Choroid plexus epithelial cell (primary cell): ENCODE results near the gene ATAD2B.

Source experiments
- DNase-seq: peaks from one replicate; pipeline ENCODE4 v3.0.0-alpha.2; 2010; ENCODE audit warnings: low read depth
- H3K4me3 ChIP-seq: 2 replicates; pipeline ENCODE4 v1.5.1; 2011; ENCODE audit warnings: low read depth, mild to moderate bottlenecking, control low read depth, low read length, moderate library complexity
- TF ChIP-seq, protein P1 (sequence below): conservative IDR thresholded peaks from 2 replicates; pipeline ENCODE4 v1.5.1; 2011; ENCODE audit warnings: low read depth, mild to moderate bottlenecking, control low read depth, inconsistent platforms, low read length, moderate library complexity

The ATAD2B gene

GRCh38 chr2:23827287-23827686 lies 99.6 kb downstream of the ATAD2B start:
- TF ChIP-seq, protein P1, sequence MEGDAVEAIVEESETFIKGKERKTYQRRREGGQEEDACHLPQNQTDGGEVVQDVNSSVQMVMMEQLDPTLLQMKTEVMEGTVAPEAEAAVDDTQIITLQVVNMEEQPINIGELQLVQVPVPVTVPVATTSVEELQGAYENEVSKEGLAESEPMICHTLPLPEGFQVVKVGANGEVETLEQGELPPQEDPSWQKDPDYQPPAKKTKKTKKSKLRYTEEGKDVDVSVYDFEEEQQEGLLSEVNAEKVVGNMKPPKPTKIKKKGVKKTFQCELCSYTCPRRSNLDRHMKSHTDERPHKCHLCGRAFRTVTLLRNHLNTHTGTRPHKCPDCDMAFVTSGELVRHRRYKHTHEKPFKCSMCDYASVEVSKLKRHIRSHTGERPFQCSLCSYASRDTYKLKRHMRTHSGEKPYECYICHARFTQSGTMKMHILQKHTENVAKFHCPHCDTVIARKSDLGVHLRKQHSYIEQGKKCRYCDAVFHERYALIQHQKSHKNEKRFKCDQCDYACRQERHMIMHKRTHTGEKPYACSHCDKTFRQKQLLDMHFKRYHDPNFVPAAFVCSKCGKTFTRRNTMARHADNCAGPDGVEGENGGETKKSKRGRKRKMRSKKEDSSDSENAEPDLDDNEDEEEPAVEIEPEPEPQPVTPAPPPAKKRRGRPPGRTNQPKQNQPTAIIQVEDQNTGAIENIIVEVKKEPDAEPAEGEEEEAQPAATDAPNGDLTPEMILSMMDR = no peak
- H3K4me3 ChIP-seq = no peak overlapping the region
- no peak for DNase-seq

- TF ChIP-seq, protein P1 = no peak
- H3K4me3 ChIP-seq = no peak overlapping the region
- DNase-seq = no peak
Measured at GRCh38 chr2:23826771-23827170, 100.2 kb downstream of the ATAD2B start.

GRCh38 chr2:23826040-23826439 lies 100.9 kb downstream of the ATAD2B start:
- no peak overlapping the region for H3K4me3 ChIP-seq
- DNase-seq = no peak
- TF ChIP-seq, protein P1 = no peak

DNA sequence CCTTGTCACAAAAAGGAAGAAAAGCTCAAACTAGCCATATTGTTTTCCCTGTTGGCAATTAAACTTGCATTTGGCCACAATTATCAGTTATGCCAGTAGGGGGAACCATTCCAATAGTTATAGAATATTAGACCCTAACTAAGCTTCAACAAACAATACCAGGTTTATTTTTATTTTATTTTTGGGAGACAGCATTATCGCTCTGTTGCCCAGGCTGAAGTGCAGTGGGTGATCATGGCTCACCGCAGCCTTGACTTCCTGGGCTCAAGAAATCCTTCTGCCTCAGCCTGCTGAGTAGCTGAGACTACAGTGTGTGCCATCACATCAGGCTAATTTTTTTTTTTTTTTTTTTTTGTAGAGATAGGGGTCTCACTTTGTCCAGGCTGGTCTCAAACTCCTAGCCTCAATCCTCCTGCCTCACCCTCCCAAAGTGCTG lies 102.1 kb downstream of the ATAD2B start:
- no peak overlapping the region for H3K4me3 ChIP-seq
- DNase-seq = peak; percentile 78
- TF ChIP-seq, protein P1 = peak; percentile 68

DNA sequence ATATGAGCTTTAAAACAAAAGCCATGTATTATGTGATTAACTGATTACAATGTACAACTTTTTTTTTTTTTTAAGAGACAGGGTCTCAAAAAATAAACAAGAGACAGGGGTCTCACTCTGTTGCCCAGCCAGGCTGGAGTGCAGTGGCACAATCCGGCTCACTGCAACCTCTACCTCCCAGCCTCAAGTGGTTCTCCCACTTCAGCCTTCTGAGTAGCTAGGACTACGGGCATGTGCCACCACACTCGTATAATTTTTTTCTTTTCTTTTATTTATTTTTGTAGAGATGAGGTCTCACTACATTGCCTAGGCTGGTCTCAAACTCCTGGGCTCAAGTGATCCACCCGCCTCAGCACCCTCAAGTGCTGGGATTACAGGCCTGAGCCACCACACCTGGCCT lies 103.1 kb downstream of the ATAD2B start:
- no peak overlapping the region for H3K4me3 ChIP-seq
- no peak for DNase-seq
- TF ChIP-seq, protein P1 = no peak

- TF ChIP-seq, protein P1 = no peak
- H3K4me3 ChIP-seq = no peak overlapping the region
- DNase-seq = no peak
Measured at GRCh38 chr2:23814963-23815362, 112.0 kb downstream of the ATAD2B start.

- no peak for DNase-seq
- TF ChIP-seq, protein P1 = no peak
- H3K4me3 ChIP-seq = no peak overlapping the region
Measured at GRCh38 chr2:23813438-23813837, 113.5 kb downstream of the ATAD2B start.
